ENCODE data around the gene STARD7. TPM values are rescaled to one million over a fixed set of nuclear protein-coding genes. Genes with fewer than 3 reads are reported as not detected.
"Not testable (repeated sequence)": the region's sequence is repeated elsewhere in the genome, so short reads cannot be mapped to it uniquely, and the experiment has no call there.

STARD7 gene
- total RNA-seq, 6 experiments from 2014 or later = 167 to 195 (median 180) TPM

DNA sequence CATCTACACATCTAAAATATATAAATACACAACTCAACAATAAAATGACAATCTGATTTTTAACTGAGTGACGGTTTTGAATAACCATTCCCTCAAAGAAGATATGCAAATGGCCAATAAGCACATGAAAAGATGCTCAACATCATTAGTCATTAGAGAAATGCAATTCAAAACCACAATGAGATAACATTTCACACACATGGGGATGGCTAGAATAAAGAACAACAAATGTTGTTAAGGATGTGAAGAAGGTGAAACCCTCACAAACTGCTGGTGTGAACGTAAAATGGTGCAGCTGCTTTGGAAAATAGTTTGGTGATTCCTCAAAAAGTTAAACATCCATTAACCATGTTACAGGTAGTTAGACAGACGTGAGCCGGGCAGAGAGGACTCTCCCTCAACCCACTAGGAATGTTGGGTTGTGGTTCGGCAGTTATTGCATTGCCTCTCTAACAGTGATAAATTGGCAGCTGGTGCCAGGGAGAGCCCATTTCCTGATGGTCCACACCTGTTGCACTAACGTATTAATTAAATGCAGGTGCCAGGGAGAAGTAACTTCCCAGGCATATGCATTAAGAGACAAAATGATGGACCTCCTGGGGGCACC, 41.1 kb downstream of the STARD7 start:
- TF ChIP-seq, protein P1, sequence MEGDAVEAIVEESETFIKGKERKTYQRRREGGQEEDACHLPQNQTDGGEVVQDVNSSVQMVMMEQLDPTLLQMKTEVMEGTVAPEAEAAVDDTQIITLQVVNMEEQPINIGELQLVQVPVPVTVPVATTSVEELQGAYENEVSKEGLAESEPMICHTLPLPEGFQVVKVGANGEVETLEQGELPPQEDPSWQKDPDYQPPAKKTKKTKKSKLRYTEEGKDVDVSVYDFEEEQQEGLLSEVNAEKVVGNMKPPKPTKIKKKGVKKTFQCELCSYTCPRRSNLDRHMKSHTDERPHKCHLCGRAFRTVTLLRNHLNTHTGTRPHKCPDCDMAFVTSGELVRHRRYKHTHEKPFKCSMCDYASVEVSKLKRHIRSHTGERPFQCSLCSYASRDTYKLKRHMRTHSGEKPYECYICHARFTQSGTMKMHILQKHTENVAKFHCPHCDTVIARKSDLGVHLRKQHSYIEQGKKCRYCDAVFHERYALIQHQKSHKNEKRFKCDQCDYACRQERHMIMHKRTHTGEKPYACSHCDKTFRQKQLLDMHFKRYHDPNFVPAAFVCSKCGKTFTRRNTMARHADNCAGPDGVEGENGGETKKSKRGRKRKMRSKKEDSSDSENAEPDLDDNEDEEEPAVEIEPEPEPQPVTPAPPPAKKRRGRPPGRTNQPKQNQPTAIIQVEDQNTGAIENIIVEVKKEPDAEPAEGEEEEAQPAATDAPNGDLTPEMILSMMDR (IDR thresholded peaks at IDR 0.05) = no peak
- Mint-ChIP-seq H3K27me3 (ENCODE audit: insufficient read depth) (peaks cover 2% of the 10 kb centered on the region; the same call in 1 of the 2 replicates), H3K4me3 (no peak overlapping the region), H3K36me3 (ENCODE audit: low read depth) (peaks cover 5% of the 10 kb centered on the region; the same call in 1 of the 2 replicates), H3K4me1 (ENCODE audit: low read depth) (peaks cover 34% of the 10 kb centered on the region), H3K27ac (no peak overlapping the region), H3K9me3 (no peaks in the 10 kb centered on the region)
- no peak for DNase-seq

DNA sequence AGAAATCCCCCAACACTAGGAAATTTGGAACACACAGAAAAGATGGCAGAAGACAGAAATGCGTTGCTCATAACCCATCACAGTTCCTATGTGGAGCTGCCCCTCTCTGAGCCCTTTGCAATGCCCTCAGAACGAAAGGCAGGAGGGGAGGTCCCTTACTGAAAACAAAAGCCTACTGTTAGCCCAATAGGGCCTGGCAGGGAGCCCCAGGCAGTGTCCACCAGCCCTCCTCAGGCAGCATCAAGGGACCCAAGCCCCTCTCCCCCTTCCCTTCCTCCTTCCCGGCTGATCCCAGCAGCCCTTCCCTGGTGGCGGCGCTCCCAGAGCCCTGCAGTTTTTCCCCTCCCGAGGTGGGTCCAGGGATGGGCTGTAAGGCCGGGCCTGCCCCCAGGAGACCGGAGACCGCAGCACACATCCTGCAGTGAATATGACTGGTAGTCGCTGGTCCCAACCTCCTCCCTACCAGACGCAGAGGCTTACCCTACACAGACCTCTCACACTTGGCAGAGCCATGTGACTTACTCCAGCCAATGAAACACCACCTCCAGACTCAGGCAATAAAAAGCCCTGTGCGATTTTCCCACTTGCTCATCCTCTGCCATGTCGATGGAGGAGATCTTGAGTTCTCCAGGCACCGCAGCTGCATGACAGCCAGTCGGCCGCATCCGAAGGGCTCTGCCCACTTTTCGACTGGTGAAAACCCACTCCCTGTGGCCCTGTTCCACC, 44.0 kb downstream of the STARD7 start:
- no peak for DNase-seq
- H3K9me3 Mint-ChIP-seq = no peaks in the 10 kb centered on the region
- no peaks in the 10 kb centered on the region for H3K36me3 Mint-ChIP-seq (ENCODE audit: low read depth)
- H3K27ac Mint-ChIP-seq = no peak overlapping the region
- TF ChIP-seq, protein P1 (IDR thresholded peaks at IDR 0.05) = no peak
- H3K4me1 Mint-ChIP-seq (ENCODE audit: low read depth) = peaks cover 34% of the 10 kb centered on the region
- no peak overlapping the region for H3K4me3 Mint-ChIP-seq
- peaks cover 4% of the 10 kb centered on the region for H3K27me3 Mint-ChIP-seq (ENCODE audit: insufficient read depth)

DNA sequence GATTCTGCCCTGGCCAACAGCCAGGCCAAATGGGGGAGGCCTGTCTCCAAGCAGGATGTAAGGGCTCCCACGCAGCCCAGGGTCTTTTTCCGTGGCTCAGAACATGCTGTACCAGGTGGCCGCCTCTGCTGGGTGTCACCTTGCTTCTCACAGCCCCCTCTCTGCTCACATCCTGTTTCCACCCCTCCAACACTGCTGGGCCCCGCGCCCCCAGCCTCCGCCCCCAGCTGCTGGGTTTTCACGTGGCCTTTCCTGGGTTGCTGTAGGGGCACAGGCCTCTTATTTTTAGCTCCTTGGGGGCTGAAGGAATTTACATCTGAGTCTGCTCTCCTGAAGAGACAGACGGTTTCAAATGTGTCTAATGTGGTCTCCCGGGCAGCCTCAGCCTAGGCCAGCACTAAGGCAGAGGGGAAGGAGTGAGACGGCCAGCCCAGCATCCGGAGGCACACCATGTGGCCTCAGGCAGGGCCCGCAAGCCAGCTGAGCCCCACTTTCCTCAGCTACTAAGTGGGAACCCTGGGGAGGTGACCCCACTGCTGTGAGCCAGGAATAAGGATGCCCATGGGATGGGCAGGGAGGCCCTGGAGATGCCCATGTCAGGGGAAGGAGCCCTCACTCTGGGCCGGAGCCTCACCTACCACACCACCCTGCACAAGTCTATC, 44.7 kb downstream of the STARD7 start:
- peaks cover 10% of the 10 kb centered on the region for H3K27me3 Mint-ChIP-seq (ENCODE audit: insufficient read depth)
- no peaks in the 10 kb centered on the region for H3K36me3 Mint-ChIP-seq (ENCODE audit: low read depth)
- no peak overlapping the region for H3K27ac Mint-ChIP-seq
- H3K9me3 Mint-ChIP-seq = no peaks in the 10 kb centered on the region
- TF ChIP-seq, protein P1 (IDR thresholded peaks at IDR 0.05) = no peak
- H3K4me3 Mint-ChIP-seq = no peak overlapping the region
- H3K4me1 Mint-ChIP-seq (ENCODE audit: low read depth) = peaks cover 27% of the 10 kb centered on the region
- DNase-seq = no peak

DNA sequence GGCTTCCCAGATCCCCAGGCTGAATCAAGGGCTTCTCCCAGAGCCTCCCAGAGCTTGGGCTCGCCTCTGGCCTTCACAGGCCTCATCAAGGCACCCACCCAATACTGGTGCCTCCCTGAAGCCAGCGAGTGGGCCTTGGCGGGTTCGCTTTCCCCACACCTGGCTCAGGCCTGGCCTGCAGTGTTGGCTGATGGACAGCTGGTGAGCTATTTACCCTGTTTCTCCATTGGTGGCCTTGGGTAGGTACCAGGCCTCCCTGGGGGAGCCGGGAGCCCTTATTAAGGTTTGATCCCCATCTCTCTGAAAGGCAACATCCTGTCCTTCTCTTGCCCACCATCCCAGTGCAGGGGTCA, 45.2 kb downstream of the STARD7 start:
- Mint-ChIP-seq H3K4me3 (no peak overlapping the region), H3K9me3 (no peaks in the 10 kb centered on the region), H3K27ac (no peak overlapping the region), H3K27me3 (ENCODE audit: insufficient read depth) (peaks cover 11% of the 10 kb centered on the region), H3K4me1 (ENCODE audit: low read depth) (peaks cover 22% of the 10 kb centered on the region), H3K36me3 (ENCODE audit: low read depth) (no peaks in the 10 kb centered on the region)
- TF ChIP-seq, protein P1 (IDR thresholded peaks at IDR 0.05) = no peak
- no peak for DNase-seq

DNA sequence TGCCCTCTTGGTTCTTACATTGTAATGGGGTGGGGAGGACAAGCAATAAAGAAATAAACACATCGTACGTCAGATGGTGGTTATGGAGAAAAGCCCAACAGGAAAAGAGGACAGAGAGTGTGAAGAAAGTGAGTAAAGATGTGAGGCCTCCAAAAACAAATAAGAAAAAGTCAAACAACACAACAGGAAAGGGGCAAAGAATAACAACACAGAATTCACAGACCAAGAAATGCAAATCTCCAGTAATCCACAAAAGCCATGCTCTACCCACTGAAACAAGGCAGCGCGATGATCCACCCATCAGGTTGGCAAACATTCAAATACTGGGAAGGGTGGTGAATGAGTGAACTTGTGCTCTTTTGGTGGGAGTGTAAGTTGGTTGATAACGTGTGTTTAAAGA, 46.7 kb downstream of the STARD7 start:
- TF ChIP-seq, protein P1 (IDR thresholded peaks at IDR 0.05) = no peak
- Mint-ChIP-seq H3K9me3 (no peaks in the 10 kb centered on the region), H3K27ac (no peak overlapping the region), H3K4me1 (ENCODE audit: low read depth) (peaks cover 7% of the 10 kb centered on the region), H3K27me3 (ENCODE audit: insufficient read depth) (peaks cover 15% of the 10 kb centered on the region), H3K36me3 (ENCODE audit: low read depth) (no peaks in the 10 kb centered on the region), H3K4me3 (no peak overlapping the region)
- no peak for DNase-seq

DNA sequence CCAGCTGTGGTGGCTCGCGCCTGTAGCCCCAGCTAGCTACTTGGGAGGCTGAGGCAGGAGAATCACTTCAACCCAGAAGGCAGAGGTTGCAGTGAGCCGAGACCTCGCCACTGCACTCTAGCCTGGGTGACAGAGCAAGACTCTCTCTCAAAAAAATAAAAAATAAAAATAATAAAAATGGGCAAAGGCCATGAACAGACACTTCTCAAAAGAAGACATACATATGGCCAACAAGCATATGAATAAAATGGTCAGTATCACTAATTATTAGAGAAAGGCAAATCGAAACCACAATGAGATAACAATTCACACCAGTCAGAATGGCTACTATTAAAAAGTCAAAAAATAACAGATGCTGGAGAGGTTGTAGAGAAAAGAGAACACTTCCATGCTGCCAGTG, 48.3 kb downstream of the STARD7 start:
- not testable (repeated sequence) for H3K4me3 Mint-ChIP-seq; H3K4me1 Mint-ChIP-seq (ENCODE audit: low read depth); H3K9me3 Mint-ChIP-seq; H3K27ac Mint-ChIP-seq; DNase-seq; H3K36me3 Mint-ChIP-seq (ENCODE audit: low read depth)
- H3K27me3 Mint-ChIP-seq (ENCODE audit: insufficient read depth) = peaks cover 17% of the 10 kb centered on the region
